ENCODE results near the gene MAB21L4.
A peak's percentile ranks its signal among the peaks of the same experiment; 100 is the strongest.
"Not testable (repeated sequence)": the region's sequence is repeated elsewhere in the genome, so short reads cannot be mapped to it uniquely, and the experiment has no call there.

MAB21L4 gene

GRCh38 chr2:240856151-240856980 is 39.6 kb downstream of the MAB21L4 start:
- DNase-seq: no peak

GRCh38 chr2:240855670-240856069 is 40.3 kb downstream of the MAB21L4 start:
- no peak for DNase-seq

- DNase-seq: no peak
These were observed 43.2 kb downstream of the MAB21L4 start for GRCh38 chr2:240852671-240853314.

GRCh38 chr2:240851078-240851991 is 44.6 kb downstream of the MAB21L4 start:
- DNase-seq: no peak

- no peak for DNase-seq
These were observed 45.2 kb downstream of the MAB21L4 start for GRCh38 chr2:240850756-240851077.

- no peak for DNase-seq
These were observed 45.9 kb downstream of the MAB21L4 start for GRCh38 chr2:240850026-240850425.

GRCh38 chr2:240848900-240849680 is 46.9 kb downstream of the MAB21L4 start:
- no peak for DNase-seq

- no peak for DNase-seq
These were observed 48.1 kb downstream of the MAB21L4 start for GRCh38 chr2:240847817-240848216.

GRCh38 chr2:240846873-240847595 is 48.9 kb downstream of the MAB21L4 start:
- DNase-seq: no peak

- not testable (repeated sequence) for DNase-seq
These were observed 49.6 kb downstream of the MAB21L4 start for GRCh38 chr2:240846309-240846708.

- DNase-seq: peak; percentile 46
These were observed 55.4 kb downstream of the MAB21L4 start for GRCh38 chr2:240840435-240841060.

GRCh38 chr2:240839152-240840143 is 56.5 kb downstream of the MAB21L4 start:
- no peak for DNase-seq

- DNase-seq: no peak
These were observed 58.3 kb downstream of the MAB21L4 start for GRCh38 chr2:240837621-240838020.

GRCh38 chr2:240836781-240837467 is 59.0 kb downstream of the MAB21L4 start:
- DNase-seq: no peak
